Caco-2 (cell line): ENCODE measurements around the gene ANKLE1. TPM values are rescaled to one million over a fixed set of nuclear protein-coding genes. Genes with fewer than 3 reads are reported as not detected.

Experiments
- BruUV-seq: library from RNA; stranded (reverse); fragments of 400-500 nt; replicated peaks from 2 replicates; lab custom pipeline; 2021; lab: Mats Ljungman, UMichigan
- CTCF ChIA-PET: fragments of 300-600 bp; sonication (Branson Sonifier 250); formaldehyde crosslinking; loops from one replicate; lab custom pipeline; 2022; ENCODE audit warnings: antibody characterized with exemption; lab: Charles Lee
- POLR2A ChIA-PET: fragments of 300-600 bp; sonication (Branson Sonifier 250); formaldehyde crosslinking; loops from one replicate; lab custom pipeline; 2022; ENCODE audit warnings: antibody characterized with exemption; lab: Charles Lee
- DNase-seq, 2 experiments: peaks; one replicate each; pipeline versions ENCODE4 v3.0.0 to v3.0.0-alpha.2; 2020 to 2022
- H3K27me3 ChIP-seq: replicated peaks from 2 replicates; pipeline ENCODE4 v1.6.0; 2011; ENCODE audit warnings: low read length; ENCODE audit not compliant: control insufficient read depth, insufficient read depth
- H3K36me3 ChIP-seq: 2 replicates; pipeline ENCODE4 v1.5.1; 2011; ENCODE audit warnings: low read length; ENCODE audit not compliant: control insufficient read depth, insufficient read depth
- H3K4me1 ChIP-seq: fragments of 250-450 bp; sonication (Bioruptor Pico); 2 replicates; pipeline ENCODE4 v1.5.1; 2020; ENCODE audit warnings: mild to moderate bottlenecking
- H3K4me3 ChIP-seq: 2 replicates; pipeline ENCODE4 v1.5.1; 2011; ENCODE audit warnings: low read depth, mild to moderate bottlenecking, control low read depth, low read length
- H3K9me3 ChIP-seq: fragments of 250-450 bp; sonication (Bioruptor Pico); 2 replicates; pipeline ENCODE4 v1.5.1; 2020; ENCODE audit warnings: mild to moderate bottlenecking, moderate library complexity
- H3K27ac Mint-ChIP-seq: one replicate; pipeline ENCODE4 v1.8.0; 2022; ENCODE audit warnings: mixed read lengths; ENCODE audit not compliant: unreplicated experiment
- H3K27me3 Mint-ChIP-seq: one replicate; pipeline ENCODE4 v1.8.0; 2022; ENCODE audit warnings: mixed read lengths; ENCODE audit not compliant: insufficient read depth, unreplicated experiment
- H3K36me3 Mint-ChIP-seq: one replicate; pipeline ENCODE4 v1.8.0; 2022; ENCODE audit warnings: mild to moderate bottlenecking, mixed read lengths; ENCODE audit not compliant: insufficient read depth, unreplicated experiment
- H3K4me1 Mint-ChIP-seq: one replicate; pipeline ENCODE4 v1.8.0; 2022; ENCODE audit warnings: low read depth, mixed read lengths; ENCODE audit not compliant: unreplicated experiment
- H3K4me3 Mint-ChIP-seq: one replicate; pipeline ENCODE4 v1.8.0; 2022; ENCODE audit warnings: mild to moderate bottlenecking, moderate library complexity, mixed read lengths; ENCODE audit not compliant: unreplicated experiment
- H3K9me3 Mint-ChIP-seq: one replicate; pipeline ENCODE4 v1.8.0; 2022; ENCODE audit warnings: mixed read lengths; ENCODE audit not compliant: unreplicated experiment
- CTCF ChIP-seq, 2 experiments: fragments of 200-600 bp in 1 of 2; IDR thresholded peaks; 1 replicate in 1 of 2; 2 replicates in 1 of 2; pipeline versions ENCODE4 v1.5.1 to v1.8.0; 2011 to 2022; ENCODE audit warnings: antibody characterized with exemption in 1 of 2, control low read depth in 1 of 2, inconsistent platforms in 1 of 2, low read depth in 1 of 2, low read length in 1 of 2, mild to moderate bottlenecking in 1 of 2, moderate library complexity in 1 of 2; ENCODE audit not compliant: insufficient read depth in 1 of 2, severe bottlenecking in 1 of 2, unreplicated experiment in 1 of 2
- intact Hi-C: fragments of 100-400 bp; cut with micrococcal nuclease; formaldehyde crosslinking; loops from one replicate; pipeline ENCODE4 v1.10.0; 2022; ENCODE audit not compliant: unreplicated experiment
- total RNA-seq: library from RNA; stranded (reverse); gene quantifications from 2 replicates; pipeline ENCODE4 v1.2.3, GENCODE V29; 2022

The ANKLE1 gene
- total RNA-seq, 1 experiment from 2014 or later = 14.3 TPM

GRCh38 chr19:17321655-17322489, 40.2 kb downstream of the ANKLE1 start:
- Histone ChIP-seq H3K36me3 (no peaks in the 10 kb centered on the region; the same call in 1 of the 2 replicates), H3K27me3 (no peaks in the 10 kb centered on the region), H3K4me1 (peaks cover 3% of the 10 kb centered on the region; the same call in 1 of the 2 replicates), H3K9me3 (no peaks in the 10 kb centered on the region), H3K4me3 (no peak overlapping the region)
- DNase-seq = no peak
- H3K36me3 Mint-ChIP-seq = peaks cover 38% of the 10 kb centered on the region
- intact Hi-C loops = no loop called here
- H3K4me3 Mint-ChIP-seq = peak overlapping the region; percentile 12
- no peaks in the 10 kb centered on the region for H3K27me3 Mint-ChIP-seq
- no peaks in the 10 kb centered on the region for H3K9me3 Mint-ChIP-seq
- no TSS peak for BruUV-seq
- POLR2A ChIA-PET = interaction anchor here (1.6 kb wide), 1 partner anchor 13 kb away, joined by 4 read pairs; the partner anchor contains the start of gene DDA1
- peak overlapping the region; percentile 63 for H3K27ac Mint-ChIP-seq
- no peak for TF ChIP-seq CTCF (IDR thresholded peaks at IDR 0.05; ENCODE audit: insufficient read depth in 1 of 2, low read depth in 1 of 2, low read length in 1 of 2, severe bottlenecking in 1 of 2, unreplicated experiment in 1 of 2)
- CTCF ChIA-PET = interaction anchor here (0.6 kb wide), 1 partner anchor 29 kb away, joined by 4 read pairs; no protein-coding TSS in a partner anchor
- no peaks in the 10 kb centered on the region for H3K4me1 Mint-ChIP-seq

GRCh38 chr19:17322854-17323253, 41.2 kb downstream of the ANKLE1 start:
- intact Hi-C loops = no loop called here
- Histone ChIP-seq H3K36me3 (no peaks in the 10 kb centered on the region; the same call in 1 of the 2 replicates), H3K9me3 (no peaks in the 10 kb centered on the region), H3K4me3 (no peak overlapping the region), H3K4me1 (peaks cover 11% of the 10 kb centered on the region), H3K27me3 (no peaks in the 10 kb centered on the region)
- no peak overlapping the region for H3K4me3 Mint-ChIP-seq
- ChIA-PET POLR2A (no interaction called here), CTCF (no interaction called here)
- no peak for TF ChIP-seq CTCF (IDR thresholded peaks at IDR 0.05; ENCODE audit: insufficient read depth in 1 of 2, low read depth in 1 of 2, low read length in 1 of 2, severe bottlenecking in 1 of 2, unreplicated experiment in 1 of 2)
- BruUV-seq = no TSS peak
- no peak for DNase-seq
- no peak overlapping the region for H3K27ac Mint-ChIP-seq
- H3K9me3 Mint-ChIP-seq = no peaks in the 10 kb centered on the region
- no peaks in the 10 kb centered on the region for H3K4me1 Mint-ChIP-seq
- H3K36me3 Mint-ChIP-seq = peaks cover 36% of the 10 kb centered on the region
- no peaks in the 10 kb centered on the region for H3K27me3 Mint-ChIP-seq

GRCh38 chr19:17323300-17323963, 41.7 kb downstream of the ANKLE1 start:
- peaks cover 11% of the 10 kb centered on the region for H3K4me1 ChIP-seq

More at GRCh38 chr19:17323300-17323963, 41.7 kb downstream of the ANKLE1 start:
- DNase-seq = no peak
- Mint-ChIP-seq H3K27ac (no peak overlapping the region), H3K4me1 (no peaks in the 10 kb centered on the region), H3K36me3 (peaks cover 39% of the 10 kb centered on the region), H3K4me3 (no peak overlapping the region), H3K27me3 (no peaks in the 10 kb centered on the region), H3K9me3 (no peaks in the 10 kb centered on the region)
- no TSS peak for BruUV-seq
- intact Hi-C loops = no loop called here
- no peak for TF ChIP-seq CTCF (IDR thresholded peaks at IDR 0.05; ENCODE audit: insufficient read depth in 1 of 2, low read depth in 1 of 2, low read length in 1 of 2, severe bottlenecking in 1 of 2, unreplicated experiment in 1 of 2)
- Histone ChIP-seq H3K27me3 (no peaks in the 10 kb centered on the region), H3K36me3 (no peaks in the 10 kb centered on the region; the same call in 1 of the 2 replicates), H3K9me3 (no peaks in the 10 kb centered on the region), H3K4me3 (no peak overlapping the region)
- ChIA-PET POLR2A (no interaction called here), CTCF (no interaction called here)
